GM12874 (cell line): Measurements from ENCODE around the gene F10.

Experiments used
- TF ChIP-seq, protein P1 (sequence below): IDR thresholded peaks from 2 replicates; pipeline ENCODE4 v1.5.1; 2011; ENCODE audit warnings: low read depth, mild to moderate bottlenecking, control low read depth, low read length, moderate library complexity; ENCODE audit not compliant: insufficient read depth

F10 gene

DNA sequence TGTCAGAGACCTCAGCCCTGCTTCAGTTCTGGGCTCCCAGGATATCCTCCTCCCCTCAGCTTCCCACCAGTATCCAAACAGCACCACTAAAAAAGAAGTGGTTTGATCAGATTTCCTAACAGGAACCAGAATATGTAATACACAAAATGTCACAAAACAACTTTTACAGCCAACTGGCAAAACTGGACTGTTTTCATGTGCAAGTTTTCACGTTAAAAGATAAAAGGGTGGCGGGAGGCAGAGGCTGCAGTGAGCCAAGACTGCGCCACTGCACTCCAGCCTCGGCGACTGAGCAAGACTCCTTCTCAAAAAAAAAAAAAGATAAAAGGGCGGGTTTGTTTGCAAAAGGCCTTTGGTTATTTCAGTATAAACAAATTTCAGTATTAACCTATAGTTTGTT is 72.8 kb downstream of the F10 start:
- TF ChIP-seq, protein P1, sequence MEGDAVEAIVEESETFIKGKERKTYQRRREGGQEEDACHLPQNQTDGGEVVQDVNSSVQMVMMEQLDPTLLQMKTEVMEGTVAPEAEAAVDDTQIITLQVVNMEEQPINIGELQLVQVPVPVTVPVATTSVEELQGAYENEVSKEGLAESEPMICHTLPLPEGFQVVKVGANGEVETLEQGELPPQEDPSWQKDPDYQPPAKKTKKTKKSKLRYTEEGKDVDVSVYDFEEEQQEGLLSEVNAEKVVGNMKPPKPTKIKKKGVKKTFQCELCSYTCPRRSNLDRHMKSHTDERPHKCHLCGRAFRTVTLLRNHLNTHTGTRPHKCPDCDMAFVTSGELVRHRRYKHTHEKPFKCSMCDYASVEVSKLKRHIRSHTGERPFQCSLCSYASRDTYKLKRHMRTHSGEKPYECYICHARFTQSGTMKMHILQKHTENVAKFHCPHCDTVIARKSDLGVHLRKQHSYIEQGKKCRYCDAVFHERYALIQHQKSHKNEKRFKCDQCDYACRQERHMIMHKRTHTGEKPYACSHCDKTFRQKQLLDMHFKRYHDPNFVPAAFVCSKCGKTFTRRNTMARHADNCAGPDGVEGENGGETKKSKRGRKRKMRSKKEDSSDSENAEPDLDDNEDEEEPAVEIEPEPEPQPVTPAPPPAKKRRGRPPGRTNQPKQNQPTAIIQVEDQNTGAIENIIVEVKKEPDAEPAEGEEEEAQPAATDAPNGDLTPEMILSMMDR = no peak

DNA sequence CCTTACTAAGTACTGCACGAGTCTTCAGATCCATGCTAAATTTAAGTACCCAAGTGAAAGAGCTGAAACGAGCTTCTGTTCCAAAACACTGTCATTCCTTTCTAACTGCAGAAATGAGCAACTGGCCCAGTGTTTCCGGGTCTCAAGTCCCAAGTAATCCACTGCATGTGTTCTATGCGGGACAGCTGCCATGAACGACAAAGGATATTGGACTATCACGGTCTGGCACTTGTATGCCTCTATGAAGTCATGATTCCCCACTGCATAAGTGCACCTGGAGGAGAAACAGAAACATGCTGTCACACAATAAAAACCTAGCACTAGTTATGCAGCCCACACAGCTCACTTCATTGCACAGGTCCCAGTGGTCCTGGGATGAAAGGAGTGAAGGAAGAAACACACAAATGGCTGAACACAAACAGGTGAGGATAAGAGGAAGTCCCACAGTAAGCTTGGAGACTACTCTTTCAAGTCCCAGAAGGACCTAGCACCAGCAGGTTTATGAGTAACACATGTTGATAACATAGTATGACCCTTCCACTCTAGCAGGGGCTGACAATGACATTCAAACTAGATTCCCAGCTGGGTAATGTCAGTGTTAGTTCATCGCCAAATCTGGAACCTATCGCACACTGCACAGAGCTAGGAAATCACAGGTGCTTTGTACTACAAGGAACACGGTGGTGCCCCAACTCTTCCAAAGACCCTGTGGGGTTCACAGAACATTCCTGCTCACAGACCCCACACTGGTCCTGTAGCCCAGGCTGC is 74.6 kb downstream of the F10 start:
- TF ChIP-seq, protein P1 = no peak
